Neural progenitor cell (in vitro differentiated cells): ENCODE data around the gene SLCO3A1. TPM values are rescaled to one million over a fixed set of nuclear protein-coding genes. Genes with fewer than 3 reads are reported as not detected.

ENCODE experiments used
- DNase-seq: peaks from one replicate; pipeline ENCODE4 v3.0.0-alpha.2; 2016; ENCODE audit warnings: low spot score
- H2AFZ ChIP-seq: fragments of 200-600 bp; sonication (generic); replicated peaks from 2 replicates; pipeline ENCODE4 v1.6.1; 2016; ENCODE audit warnings: antibody characterized with exemption
- H3F3A ChIP-seq: fragments of 200-600 bp; sonication (generic); 2 replicates; pipeline ENCODE4 v1.6.1; 2016; ENCODE audit warnings: antibody characterized with exemption, low read depth
- H3K27ac ChIP-seq: fragments of 200-600 bp; sonication (generic); 2 replicates; pipeline ENCODE4 v1.5.1; 2016; ENCODE audit warnings: mild to moderate bottlenecking
- H3K27me3 ChIP-seq: fragments of 200-600 bp; sonication (generic); 2 replicates; pipeline ENCODE4 v1.6.1; 2016; ENCODE audit warnings: mild to moderate bottlenecking, moderate library complexity
- H3K36me3 ChIP-seq: fragments of 200-600 bp; sonication (generic); 2 replicates; pipeline ENCODE4 v1.5.1; 2016
- H3K4me1 ChIP-seq: fragments of 200-600 bp; sonication (generic); 2 replicates; pipeline ENCODE4 v1.6.1; 2016; ENCODE audit warnings: mixed run types
- H3K4me2 ChIP-seq: fragments of 200-600 bp; sonication (generic); 2 replicates; pipeline ENCODE4 v1.6.1; 2016
- H3K4me3 ChIP-seq: fragments of 200-600 bp; sonication (generic); 2 replicates; pipeline ENCODE4 v1.5.1; 2016
- H3K79me2 ChIP-seq: fragments of 200-600 bp; sonication (generic); 2 replicates; pipeline ENCODE4 v1.6.1; 2016; ENCODE audit warnings: low read depth
- H3K9ac ChIP-seq: fragments of 200-600 bp; sonication (generic); 2 replicates; pipeline ENCODE4 v1.6.1; 2016
- H3K9me3 ChIP-seq: fragments of 200-600 bp; sonication (generic); 2 replicates; pipeline ENCODE4 v1.5.1; 2016; ENCODE audit warnings: low read depth
- H4K20me1 ChIP-seq: fragments of 200-600 bp; sonication (generic); 2 replicates; pipeline ENCODE4 v1.6.1; 2016; ENCODE audit warnings: low read depth
- H3K27ac Mint-ChIP-seq: 3 replicates; pipeline ENCODE4 v1.8.0; 2021; ENCODE audit warnings: mixed read lengths
- H3K27me3 Mint-ChIP-seq: 2 replicates; pipeline ENCODE4 v1.8.0; 2022; ENCODE audit warnings: low read depth, mild to moderate bottlenecking, inconsistent platforms, moderate library complexity, mixed read lengths; ENCODE audit not compliant: insufficient read depth
- H3K36me3 Mint-ChIP-seq: 3 replicates; pipeline ENCODE4 v1.8.0; 2021; ENCODE audit warnings: mixed read lengths
- H3K4me1 Mint-ChIP-seq: 3 replicates; pipeline ENCODE4 v1.8.0; 2021; ENCODE audit warnings: mixed read lengths
- H3K4me3 Mint-ChIP-seq: 3 replicates; pipeline ENCODE4 v1.8.0; 2021; ENCODE audit warnings: mild to moderate bottlenecking, moderate library complexity, mixed read lengths
- H3K9me3 Mint-ChIP-seq: 3 replicates; pipeline ENCODE4 v1.8.0; 2020; ENCODE audit warnings: mixed read lengths
- EZH2 ChIP-seq: fragments of 200-600 bp; sonication (generic); IDR thresholded peaks from 2 replicates; pipeline ENCODE4 v1.6.1; 2017; ENCODE audit warnings: antibody characterized with exemption, mild to moderate bottlenecking, moderate library complexity
- EZH2phosphoT487 ChIP-seq: fragments of 200-600 bp; sonication (generic); IDR thresholded peaks from 2 replicates; pipeline ENCODE4 v1.6.1; 2017; ENCODE audit warnings: antibody characterized with exemption
- total RNA-seq: library from RNA; depleted of rRNA; stranded (reverse); fragments of >200 nt; gene quantifications from 2 replicates; pipeline ENCODE4 v1.2.3, GENCODE V29; 2015; ENCODE audit warnings: low replicate concordance
- TF ChIP-seq, protein P1 (sequence below): fragments of 200-600 bp; sonication (generic); IDR thresholded peaks from 2 replicates; pipeline ENCODE4 v1.5.1; 2017; ENCODE audit warnings: antibody characterized with exemption, mild to moderate bottlenecking

SLCO3A1 gene
- total RNA-seq, 1 donor from 2014 or later, result 6.6 TPM

GRCh38 chr15:92019706-92020105 is 166.2 kb downstream of the SLCO3A1 start:
- Mint-ChIP-seq H3K36me3 (no peaks in the 10 kb centered on the region), H3K27me3 (peaks cover 4% of the 10 kb centered on the region), H3K27ac (no peak overlapping the region), H3K4me3 (no peak overlapping the region), H3K9me3 (no peaks in the 10 kb centered on the region), H3K4me1 (no peaks in the 10 kb centered on the region)
- H3K4me3 ChIP-seq, result no peak overlapping the region
- H3K79me2 ChIP-seq, result no peaks in the 10 kb centered on the region
- H3F3A ChIP-seq, result no peaks in the 10 kb centered on the region
- H3K9me3 ChIP-seq, result no peaks in the 10 kb centered on the region
- H3K27ac ChIP-seq, result no peak overlapping the region
- H3K36me3 ChIP-seq, result no peaks in the 10 kb centered on the region
- no peaks in the 10 kb centered on the region for H3K27me3 ChIP-seq
- TF ChIP-seq EZH2 (no peak), EZH2phosphoT487 (no peak)
- TF ChIP-seq, protein P1, sequence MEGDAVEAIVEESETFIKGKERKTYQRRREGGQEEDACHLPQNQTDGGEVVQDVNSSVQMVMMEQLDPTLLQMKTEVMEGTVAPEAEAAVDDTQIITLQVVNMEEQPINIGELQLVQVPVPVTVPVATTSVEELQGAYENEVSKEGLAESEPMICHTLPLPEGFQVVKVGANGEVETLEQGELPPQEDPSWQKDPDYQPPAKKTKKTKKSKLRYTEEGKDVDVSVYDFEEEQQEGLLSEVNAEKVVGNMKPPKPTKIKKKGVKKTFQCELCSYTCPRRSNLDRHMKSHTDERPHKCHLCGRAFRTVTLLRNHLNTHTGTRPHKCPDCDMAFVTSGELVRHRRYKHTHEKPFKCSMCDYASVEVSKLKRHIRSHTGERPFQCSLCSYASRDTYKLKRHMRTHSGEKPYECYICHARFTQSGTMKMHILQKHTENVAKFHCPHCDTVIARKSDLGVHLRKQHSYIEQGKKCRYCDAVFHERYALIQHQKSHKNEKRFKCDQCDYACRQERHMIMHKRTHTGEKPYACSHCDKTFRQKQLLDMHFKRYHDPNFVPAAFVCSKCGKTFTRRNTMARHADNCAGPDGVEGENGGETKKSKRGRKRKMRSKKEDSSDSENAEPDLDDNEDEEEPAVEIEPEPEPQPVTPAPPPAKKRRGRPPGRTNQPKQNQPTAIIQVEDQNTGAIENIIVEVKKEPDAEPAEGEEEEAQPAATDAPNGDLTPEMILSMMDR, result no peak
- H3K4me1 ChIP-seq, result no peaks in the 10 kb centered on the region
- H3K4me2 ChIP-seq, result no peak overlapping the region
- H3K9ac ChIP-seq, result no peak overlapping the region
- DNase-seq, result no peak
- no peak overlapping the region for H2AFZ ChIP-seq
- no peaks in the 10 kb centered on the region for H4K20me1 ChIP-seq

DNA sequence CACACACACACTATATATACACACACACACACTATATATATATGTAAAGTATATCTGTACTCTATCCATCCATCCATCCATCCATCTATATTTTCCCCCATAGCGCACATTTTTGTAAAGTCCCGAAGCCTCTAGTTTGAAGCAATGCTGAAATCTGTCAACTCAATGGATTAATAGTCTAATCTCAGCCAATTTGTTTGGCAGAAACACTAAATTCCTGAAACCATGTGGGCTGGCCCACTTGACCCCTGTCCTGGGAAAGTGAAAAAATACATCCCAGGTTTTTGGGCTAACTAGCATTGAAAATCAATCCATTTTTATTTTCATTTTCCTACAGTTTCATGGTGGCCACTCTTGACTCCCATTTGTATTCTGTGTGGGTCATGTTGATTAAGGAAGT is 166.7 kb downstream of the SLCO3A1 start:
- DNase-seq, result no peak
- Mint-ChIP-seq H3K9me3 (no peaks in the 10 kb centered on the region), H3K27me3 (peaks cover 3% of the 10 kb centered on the region), H3K36me3 (no peaks in the 10 kb centered on the region), H3K4me1 (no peaks in the 10 kb centered on the region), H3K27ac (no peak overlapping the region), H3K4me3 (no peak overlapping the region)
- TF ChIP-seq EZH2 (no peak), EZH2phosphoT487 (no peak)
- TF ChIP-seq, protein P1, result no peak
- Histone ChIP-seq H4K20me1 (no peaks in the 10 kb centered on the region), H2AFZ (no peak overlapping the region), H3K27ac (no peak overlapping the region), H3K4me2 (no peak overlapping the region), H3K27me3 (no peaks in the 10 kb centered on the region), H3K9ac (no peak overlapping the region), H3K36me3 (no peaks in the 10 kb centered on the region), H3F3A (no peaks in the 10 kb centered on the region), H3K9me3 (no peaks in the 10 kb centered on the region), H3K79me2 (no peaks in the 10 kb centered on the region), H3K4me1 (no peaks in the 10 kb centered on the region), H3K4me3 (no peak overlapping the region)

DNA sequence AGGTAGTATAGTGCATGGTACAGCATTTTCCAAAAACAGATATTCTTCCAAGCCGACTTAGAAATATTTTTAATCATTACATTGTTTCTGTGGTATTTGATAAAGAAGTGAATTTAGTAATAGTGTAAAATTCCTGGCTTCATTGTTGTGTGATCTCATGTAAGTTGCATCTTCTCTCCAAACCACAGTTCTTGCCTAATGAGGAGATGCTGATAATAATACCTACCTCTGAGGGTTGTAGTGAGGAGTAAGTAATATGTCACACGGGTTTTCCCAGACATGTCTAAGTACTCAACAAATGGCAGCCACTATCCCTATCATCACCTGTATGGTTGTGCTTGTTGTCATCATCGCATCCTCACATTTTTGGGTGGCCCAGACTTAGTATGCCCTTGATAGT is 167.3 kb downstream of the SLCO3A1 start:
- Mint-ChIP-seq H3K4me1 (no peaks in the 10 kb centered on the region), H3K4me3 (no peak overlapping the region), H3K27ac (no peak overlapping the region), H3K27me3 (peaks cover 3% of the 10 kb centered on the region), H3K9me3 (no peaks in the 10 kb centered on the region), H3K36me3 (no peaks in the 10 kb centered on the region)
- Histone ChIP-seq H3K9ac (no peak overlapping the region), H3K4me2 (no peak overlapping the region), H3K4me3 (no peak overlapping the region), H3K4me1 (no peaks in the 10 kb centered on the region), H3K27ac (no peak overlapping the region), H3K36me3 (no peaks in the 10 kb centered on the region), H2AFZ (no peak overlapping the region), H4K20me1 (no peaks in the 10 kb centered on the region), H3K9me3 (no peaks in the 10 kb centered on the region), H3K79me2 (no peaks in the 10 kb centered on the region), H3K27me3 (no peaks in the 10 kb centered on the region), H3F3A (no peaks in the 10 kb centered on the region)
- no peak for TF ChIP-seq EZH2
- TF ChIP-seq EZH2phosphoT487, result no peak
- no peak for DNase-seq

DNA sequence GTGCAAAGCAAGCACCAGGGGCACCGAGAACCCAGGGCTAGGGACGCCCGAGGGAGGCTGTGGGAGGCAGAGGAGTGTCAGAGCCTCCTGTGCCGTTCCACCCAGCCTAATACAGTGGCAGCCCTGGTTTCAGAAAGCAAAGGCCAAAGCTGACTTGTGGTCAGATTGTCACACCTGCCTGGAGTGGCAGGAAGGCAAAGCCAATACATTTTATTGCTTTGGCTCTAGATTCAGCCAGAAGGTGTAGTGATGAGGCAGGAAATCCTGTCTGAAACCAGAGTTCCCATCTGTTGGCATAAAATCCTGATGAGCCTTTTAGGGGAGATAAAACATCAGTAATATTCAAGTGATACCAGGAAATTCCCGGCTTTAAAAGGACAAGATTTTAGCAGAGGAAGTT is 168.3 kb downstream of the SLCO3A1 start:
- H3K9me3 ChIP-seq, result no peaks in the 10 kb centered on the region
- no peak overlapping the region for H3K27ac Mint-ChIP-seq
- H3K4me2 ChIP-seq, result no peak overlapping the region
- TF ChIP-seq, protein P1, result no peak
- no peak for TF ChIP-seq EZH2
- TF ChIP-seq EZH2phosphoT487, result no peak
- H3K4me3 ChIP-seq, result no peak overlapping the region
- H3K4me1 ChIP-seq, result no peaks in the 10 kb centered on the region
- no peaks in the 10 kb centered on the region for H3F3A ChIP-seq
- no peak overlapping the region for H2AFZ ChIP-seq
- no peaks in the 10 kb centered on the region for H3K36me3 Mint-ChIP-seq
- H3K27me3 ChIP-seq, result no peaks in the 10 kb centered on the region
- H3K4me3 Mint-ChIP-seq, result no peak overlapping the region
- no peaks in the 10 kb centered on the region for H3K9me3 Mint-ChIP-seq
- H3K36me3 ChIP-seq, result no peaks in the 10 kb centered on the region
- H3K27ac ChIP-seq, result no peak overlapping the region
- no peaks in the 10 kb centered on the region for H3K79me2 ChIP-seq
- H4K20me1 ChIP-seq, result no peaks in the 10 kb centered on the region
- no peaks in the 10 kb centered on the region for H3K4me1 Mint-ChIP-seq
- peaks cover 3% of the 10 kb centered on the region for H3K27me3 Mint-ChIP-seq
- DNase-seq, result no peak
- H3K9ac ChIP-seq, result no peak overlapping the region
